ENCODE data around the gene UNKL.
A peak's percentile ranks its signal among the peaks of the same experiment; 100 is the strongest.

GRCh38 chr16:1330260-1330914 is 84.1 kb downstream of the UNKL start:
- TF ChIP-seq CTCF (IDR thresholded peaks at IDR 0.05; ENCODE audit: low read length) (peak; percentile 79), EZH2 (IDR thresholded peaks at IDR 0.05; ENCODE audit: borderline replicate concordance, low read length) (no peak)

Measured in OCI-LY1 (cell line).